Stimulated activated CD4-positive, alpha-beta T cell treated with anti-CD3 and anti-CD28 coated beads, Interleukin-1b, Interleukin-23, amount 100 ng/mL, for 1 hour (primary cell): ENCODE results near the gene RINT1.
"Not testable (repeated sequence)": the region's sequence is repeated elsewhere in the genome, so short reads cannot be mapped to it uniquely, and the experiment has no call there.

Experiments
- DNase-seq, 2 donors: peaks; one replicate each; pipeline ENCODE4 v3.0.0-alpha.2; 2020; ENCODE audit warnings: low read depth in 2 of 2

The RINT1 gene

DNA sequence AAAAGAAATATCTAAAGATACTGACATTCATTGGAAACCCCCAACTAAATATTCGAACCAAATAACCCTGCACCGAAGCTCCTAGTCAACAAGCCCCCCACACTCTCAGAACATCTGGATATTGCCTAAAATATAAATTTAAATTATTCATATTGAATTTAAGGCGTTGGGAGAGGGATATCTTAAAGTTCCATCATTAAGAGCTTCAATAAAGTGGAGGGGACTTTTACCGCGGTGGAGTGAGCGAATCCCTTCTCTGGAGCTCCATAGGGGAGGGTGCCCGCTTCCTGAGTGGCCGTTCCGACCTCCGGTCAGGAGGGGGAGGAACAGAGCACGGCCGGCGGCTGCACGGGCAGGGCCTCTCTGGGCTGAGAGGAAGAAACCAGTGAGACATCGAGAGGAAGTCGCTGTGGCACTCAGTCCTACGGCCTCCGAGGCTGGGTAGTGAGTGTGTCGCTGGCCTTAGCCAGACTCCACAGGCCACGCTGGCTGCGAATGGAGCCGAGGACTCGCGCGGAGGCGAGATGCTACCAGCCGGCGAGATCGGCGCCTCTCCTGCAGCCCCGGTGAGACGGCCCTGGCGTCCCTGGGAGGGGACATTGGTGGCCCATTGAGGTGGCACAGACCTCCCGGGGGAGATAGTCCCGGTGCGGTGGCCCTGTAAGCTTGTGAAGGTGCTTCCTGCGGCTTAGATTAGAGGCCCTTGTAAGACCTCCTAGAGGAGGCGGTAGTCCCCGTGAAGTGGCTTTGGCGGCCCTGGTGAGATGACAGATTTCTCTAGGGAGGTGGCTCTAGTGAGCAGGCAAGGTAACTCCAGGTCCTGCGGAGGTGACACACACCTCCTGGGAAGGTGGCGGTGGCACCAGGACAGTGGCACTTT, at the start of gene RINT1:
Gene RINT1, plus strand, starts transcription at position 410 of the 880 bp plus-strand sequence. Its CDS starts 115 bp downstream, at position 525.
- peak; percentile 72 to 78 for DNase-seq

DNA sequence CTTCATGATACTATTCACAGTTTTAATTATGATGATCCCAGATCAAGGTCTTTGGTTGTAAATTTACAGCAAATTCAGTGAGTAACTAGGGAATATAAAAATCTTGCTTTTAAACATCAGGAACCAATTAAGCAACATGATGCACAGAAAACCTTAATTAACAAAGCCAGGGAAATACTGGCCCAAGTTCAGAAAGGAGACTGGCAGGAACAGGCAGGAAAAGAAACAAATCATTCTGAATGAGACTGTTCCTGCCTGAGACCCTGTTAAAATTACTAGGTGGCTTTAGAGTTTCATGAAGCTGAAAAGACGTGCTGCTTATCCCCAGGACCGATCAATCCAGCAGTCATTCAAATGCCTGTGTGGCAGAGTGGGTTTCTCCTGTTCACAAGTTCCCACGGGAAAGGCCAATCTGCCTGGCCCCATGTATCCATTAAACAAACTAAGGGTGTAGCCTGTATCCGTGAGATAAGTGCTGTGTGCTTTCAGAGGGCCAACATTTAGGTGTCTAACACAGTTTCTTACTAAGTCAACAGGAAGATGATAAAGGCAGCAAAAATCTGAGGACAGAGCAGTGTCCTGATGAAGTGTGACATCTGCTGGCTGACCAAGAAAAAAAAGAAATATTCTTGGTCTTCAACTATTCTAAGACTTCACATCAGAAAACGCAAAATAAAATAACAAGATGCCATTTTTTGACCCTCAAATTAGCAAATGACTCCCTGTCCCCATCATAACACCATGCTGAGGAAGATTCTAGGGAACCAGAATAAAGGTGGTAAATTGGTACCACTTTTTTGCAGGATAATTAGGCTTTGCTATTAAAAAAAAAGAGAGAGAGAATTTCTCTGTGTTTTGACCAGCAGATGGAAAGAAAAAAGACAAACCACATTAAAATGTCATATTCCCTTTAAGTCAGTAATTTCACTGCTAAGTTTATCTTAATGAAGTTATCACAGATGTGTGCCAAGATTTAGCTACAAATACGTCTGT, 44.1 kb upstream of the RINT1 start:
- no peak for DNase-seq

DNA sequence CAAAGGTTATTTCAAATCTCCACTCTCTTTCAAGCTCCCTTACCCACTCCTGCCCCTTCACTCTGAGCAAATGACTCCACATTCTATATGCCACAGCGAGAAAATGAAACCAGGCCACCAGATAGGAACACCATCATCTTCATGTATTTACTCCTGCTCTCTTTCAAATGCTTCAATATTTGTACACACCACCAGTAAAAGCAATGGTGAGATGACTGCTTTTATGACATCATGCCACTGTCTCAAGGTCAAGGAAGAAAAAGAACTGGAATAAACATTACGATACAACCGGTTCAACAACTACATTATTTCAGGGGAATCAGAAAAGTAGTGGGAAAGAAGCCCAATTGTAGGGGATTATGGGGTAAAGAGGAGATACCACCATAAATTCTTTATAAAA, 42.6 kb upstream of the RINT1 start:
- DNase-seq: no peak

DNA sequence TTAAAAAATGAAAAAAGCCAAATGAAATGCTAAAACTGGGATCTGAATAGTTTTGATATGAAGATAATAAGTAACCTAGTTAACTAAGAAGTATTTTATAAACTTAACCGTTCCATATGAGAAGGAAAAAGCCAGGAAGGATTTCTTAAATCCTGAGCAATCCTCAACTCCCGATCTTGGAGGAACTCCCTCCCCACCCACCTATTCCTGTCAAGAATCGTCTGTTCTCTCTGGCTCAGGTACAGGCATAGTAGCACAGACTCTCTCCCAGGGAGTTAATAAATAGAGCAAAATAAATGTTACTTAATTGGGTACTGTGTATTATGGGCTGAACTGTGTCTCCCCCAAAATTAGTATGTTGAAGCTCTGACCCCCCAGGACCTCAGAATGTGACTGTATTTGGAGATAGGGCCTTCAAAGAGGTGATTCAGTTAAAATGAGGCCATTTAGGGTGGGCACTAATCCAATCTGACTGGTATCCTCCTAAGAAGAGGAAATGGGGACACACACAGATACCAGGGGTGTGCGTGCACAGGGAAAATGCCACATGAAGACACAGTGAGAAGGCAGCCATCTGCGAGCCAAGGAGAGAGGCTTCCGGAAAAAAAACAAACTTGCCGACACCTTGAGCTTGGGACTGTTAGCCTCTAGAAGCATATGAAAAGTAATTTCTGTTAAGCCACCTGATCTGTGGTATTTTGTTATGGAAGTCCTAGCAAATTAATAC, 38.6 kb upstream of the RINT1 start:
- DNase-seq: no peak

DNA sequence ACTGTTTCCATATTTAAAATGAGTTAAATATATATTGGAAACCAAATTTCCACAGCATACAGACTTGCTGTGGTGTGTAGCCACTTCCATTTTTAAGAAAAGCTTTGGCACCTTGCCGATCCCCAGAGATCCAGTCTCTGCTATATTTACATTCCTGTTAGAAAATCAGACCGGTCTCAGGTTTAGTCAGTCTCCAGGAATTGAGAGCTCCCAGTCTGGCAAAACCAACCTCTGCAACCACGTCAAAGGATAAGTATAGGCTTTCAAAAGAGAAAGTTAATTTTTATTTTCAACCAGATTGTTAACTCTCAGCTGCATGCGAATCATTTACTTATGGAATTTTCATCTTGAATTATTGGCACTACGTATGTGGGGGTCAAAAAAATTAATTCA, 38.1 kb upstream of the RINT1 start:
- no peak for DNase-seq

DNA sequence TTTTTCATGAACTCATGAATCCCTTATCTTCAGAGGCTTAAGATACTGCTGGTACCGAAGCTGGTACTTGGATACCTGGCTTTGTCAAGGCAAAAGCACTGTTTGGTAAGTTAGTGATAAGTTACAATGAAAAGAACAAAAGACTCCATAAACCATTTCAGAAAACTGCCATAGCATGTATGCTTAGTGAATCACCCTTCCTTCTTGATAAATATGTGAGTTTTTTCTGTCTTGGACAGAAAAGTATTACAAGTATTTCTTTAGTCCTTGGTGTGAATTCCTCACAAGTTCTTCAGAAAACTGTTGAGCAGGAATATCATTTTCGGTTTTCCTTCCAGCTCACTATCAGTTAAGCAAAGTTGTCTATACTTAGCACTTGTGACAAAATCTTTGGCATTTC, 35.5 kb upstream of the RINT1 start:
- no peak for DNase-seq

DNA sequence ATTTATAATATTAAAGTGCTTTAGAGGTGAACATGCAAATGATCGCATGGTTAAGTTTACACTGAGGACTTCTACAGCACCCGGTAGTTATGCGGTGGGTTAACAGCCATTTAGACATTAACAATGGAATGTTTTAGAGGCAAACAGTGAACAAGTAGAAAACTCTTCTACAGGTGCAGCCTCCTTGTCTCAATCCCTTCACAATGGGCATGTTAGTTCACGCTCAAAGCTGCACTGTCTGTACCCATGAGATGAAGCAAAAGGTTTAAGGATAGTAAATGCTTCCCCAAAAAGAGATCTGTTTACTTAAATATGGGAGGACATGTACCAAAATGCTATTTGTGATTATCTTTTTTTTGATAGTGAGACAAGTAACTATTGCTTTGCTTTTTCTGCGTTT, 35.0 kb upstream of the RINT1 start:
- no peak for DNase-seq

DNA sequence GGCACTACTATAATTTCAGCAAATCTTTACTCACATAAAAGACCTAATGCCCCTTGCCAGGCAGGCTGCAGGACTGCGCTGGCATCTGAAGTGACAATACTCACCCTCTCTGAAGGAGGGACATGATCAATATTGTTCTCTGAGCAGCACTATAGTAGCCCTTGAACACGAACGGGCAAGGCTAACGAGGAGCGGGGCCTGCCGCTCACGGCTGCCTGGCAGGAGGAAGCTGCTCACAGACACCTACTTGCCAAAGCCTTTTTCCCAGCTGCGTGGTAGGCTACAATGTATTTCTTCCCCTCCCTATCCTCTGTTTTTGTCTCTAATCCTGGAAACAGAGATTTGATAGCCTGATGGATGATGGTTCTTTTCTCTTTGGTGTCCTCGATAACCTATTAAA, 29.8 kb upstream of the RINT1 start:
- DNase-seq: no peak

DNA sequence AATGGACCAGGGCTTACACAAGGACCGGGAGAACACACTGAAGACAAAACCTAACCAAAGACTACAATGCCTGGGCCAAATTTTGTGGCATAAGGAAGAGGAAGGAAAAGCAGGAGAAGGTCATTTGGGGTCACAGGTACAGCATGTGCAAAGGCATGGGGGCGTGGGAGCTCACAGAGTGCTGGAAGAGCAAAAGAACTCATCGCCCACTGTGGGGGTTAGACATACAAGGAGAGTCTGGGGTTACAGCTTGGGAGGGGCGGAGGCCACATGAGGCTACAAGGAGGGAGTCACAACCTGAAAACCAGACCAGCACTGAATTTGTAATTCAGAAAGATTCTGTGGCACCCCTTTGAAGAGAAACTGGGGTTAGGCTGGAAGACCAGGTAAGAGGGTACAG, 19.6 kb upstream of the RINT1 start:
- DNase-seq: no peak

DNA sequence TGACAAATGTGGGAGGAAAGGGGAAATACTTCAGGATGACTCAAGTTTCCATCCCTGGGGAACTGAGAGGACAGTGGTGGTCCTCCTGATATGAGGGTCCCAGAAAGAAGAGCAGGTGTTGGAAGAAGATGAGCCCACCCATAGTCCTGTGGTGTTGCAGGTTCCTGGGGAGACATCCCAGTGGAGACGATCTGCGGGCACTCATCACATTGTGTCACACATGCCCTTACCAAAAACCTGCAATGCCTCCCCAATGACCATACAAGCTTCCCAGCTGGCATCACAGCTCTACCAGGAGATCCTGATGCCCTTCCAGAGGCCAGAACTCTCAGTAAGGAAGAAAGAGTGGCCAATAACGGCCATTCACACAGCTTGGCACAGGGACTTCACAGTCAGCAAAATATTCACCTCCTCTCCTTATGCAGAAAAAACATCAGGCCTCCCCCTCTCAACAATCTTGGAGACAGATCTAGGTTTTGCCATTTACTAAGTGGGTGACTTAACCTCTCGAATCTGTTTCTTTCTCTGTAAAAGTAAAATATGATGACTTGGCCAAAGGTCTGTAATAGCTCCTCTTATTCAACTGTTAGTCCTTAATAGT, 19.0 kb upstream of the RINT1 start:
- no peak for DNase-seq

DNA sequence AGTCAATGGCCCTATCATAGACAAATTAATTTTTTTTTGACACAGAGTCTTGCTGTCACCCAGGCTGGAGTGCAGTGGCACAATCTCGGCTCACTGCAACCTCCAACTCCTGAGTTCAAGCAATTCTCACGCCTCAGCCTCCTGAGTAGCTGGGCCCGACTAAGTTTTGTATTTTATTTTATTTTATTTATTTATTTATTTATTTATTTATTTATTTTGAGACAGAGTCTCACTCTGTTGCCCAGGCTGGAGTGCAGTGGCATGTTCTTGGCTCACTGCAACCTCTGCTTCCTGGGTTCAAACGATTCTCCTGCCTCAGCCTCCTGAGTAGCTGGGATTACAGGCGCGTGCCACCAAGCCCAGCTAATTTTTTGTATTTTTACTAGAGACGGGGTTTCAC, 16.4 kb upstream of the RINT1 start:
- not testable (repeated sequence) for DNase-seq

DNA sequence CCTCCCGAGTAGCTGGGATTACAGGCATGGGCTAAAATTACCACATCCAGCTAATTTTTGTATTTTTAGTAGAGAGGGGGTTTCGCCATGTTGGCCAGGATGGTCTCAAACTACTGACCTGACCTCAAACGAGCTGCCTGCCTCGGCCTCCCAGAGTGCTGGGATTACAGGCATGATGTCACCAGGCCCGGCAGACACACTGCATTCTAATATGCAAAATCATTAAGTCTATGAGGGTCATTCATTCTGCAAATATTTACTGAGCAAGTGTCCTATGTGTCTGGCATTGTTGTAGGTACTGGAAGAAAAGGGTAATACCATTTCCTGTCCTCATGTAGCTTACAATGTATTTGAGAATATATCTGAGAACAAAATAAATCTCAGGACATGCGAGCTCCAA, 12.6 kb upstream of the RINT1 start:
- DNase-seq: no peak

DNA sequence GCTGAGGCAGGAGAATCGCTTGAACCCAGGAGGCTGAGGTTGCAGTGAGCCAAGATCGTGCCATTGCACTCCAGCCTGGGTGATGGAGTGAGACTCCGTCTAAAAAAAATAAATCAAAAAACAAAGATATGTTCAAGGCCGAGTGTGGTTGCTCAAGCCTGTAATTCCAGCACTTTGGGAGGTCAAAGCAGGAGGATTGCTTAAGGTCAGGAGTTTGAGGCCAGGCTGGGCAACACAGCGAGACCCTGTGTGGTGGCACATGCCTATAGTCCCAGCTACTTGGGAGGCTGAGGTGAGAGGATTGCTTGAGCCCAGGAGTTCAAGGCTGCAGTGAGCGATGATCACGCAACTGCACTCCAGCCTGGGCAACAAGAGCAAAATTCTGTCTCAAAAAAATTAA, 11.4 kb upstream of the RINT1 start:
- DNase-seq: not testable (repeated sequence)

DNA sequence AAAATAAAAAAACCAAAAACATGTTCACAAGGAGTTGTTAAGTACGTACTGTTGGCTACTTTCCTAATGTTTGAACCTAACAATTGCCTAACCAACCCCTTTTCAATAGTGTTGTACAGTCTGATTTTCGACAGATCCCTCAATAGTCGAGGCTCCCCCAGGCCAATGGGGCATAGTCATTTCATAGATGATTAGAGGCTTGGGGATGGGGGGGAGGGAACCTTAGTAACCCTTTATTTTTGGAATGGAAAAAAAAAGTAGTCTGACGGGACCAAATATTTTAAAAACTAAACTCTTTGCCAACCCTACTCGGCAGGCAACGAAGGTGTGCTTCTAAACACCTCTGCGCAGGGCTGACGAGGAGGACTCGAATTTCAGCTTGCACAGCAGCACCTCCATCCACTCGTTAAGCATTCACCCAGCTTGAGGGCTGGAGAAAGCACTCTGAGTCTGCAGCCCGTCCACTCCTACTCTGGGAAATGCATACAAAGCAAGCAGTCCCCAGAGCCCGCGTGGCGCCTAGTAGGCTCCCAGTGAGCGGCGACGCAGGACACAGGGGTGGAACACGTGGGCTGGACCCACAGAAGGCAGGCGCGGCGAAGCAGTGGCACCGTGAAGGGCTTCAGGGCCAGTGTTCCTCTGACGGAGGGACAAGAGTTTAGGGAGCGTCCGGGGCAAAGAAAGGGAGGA, 10.8 kb upstream of the RINT1 start:
- DNase-seq: no peak

DNA sequence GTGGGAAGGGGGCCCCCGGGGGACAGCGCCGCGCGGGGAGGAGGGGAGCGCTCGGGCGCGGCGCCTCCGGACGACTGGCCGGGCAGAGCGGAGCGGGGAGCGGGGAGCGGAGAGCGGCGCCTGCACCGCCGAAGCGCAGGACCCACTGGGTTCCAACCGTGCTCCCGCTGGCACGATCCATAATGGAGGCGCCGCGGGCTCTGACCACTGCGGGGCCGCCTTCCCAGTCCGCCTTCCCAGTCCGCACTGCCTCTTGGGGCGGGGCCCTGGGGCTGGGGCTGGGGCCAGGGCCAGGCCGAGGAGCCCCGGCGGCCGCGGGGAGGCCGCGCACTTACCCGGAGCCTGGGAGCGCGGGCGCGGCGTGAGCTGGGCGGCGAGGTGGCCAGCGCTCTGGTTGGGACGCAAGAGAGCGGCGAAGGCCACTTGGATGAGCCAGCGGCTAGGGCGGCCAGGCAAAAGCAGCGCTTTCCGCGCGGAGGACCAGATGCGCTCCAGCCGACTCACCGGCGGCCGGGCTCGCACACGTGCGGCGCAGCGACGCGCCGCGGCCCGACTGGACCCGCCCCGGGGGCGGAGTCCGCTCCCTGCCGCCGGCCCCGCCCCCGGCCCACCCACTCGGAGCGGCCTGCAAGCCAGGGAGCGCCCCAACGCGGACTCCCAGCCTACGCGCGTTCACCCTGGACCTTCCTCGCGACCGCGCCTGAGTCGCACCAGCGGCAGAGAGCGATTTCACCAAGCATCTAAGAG, 10.1 kb upstream of the RINT1 start, which contains the start of gene PUS7:
Gene PUS7, minus strand, starts transcription at position 555 of the 747 bp plus-strand sequence. CDS start 13,759 bp downstream, outside the sequence.
- peak; percentile 53 to 70 for DNase-seq

DNA sequence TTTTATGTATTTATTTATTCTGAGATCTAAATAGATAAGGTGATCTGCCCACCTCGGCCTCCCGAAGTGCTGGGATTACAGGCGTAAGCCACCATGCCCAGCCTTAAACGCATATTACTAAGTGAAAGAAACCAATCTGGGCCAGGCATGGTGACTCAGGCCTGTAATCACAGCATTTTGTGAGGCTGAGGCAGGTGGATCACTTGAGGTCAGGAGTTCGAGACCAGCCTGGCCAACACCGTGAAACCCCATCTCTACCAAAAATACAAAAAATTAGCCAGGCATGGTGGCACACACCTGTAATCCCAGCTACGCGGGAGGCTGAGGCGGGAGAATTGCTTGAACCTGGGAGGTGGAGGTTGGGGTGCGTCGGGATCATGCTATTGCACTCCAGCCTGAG, 7.6 kb upstream of the RINT1 start:
- DNase-seq: not testable (repeated sequence)

DNA sequence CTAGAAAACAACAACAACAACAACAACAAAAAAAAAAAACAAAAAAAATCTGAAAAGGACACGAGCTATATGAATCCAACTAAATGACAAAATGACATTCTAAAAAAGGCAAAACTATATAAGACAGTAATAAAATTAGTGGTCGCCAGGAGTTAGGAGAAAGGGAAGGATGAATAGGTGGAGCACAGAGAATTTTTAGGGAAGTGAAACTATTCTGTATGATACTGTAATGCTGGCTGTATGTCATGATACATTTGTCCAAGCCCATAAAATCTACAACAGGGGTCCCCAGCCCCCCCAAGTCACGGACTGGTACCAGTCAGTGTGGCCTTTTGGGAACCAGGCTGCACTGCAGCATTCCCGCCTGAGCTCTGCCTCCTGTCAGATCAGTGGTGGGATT, 7.2 kb upstream of the RINT1 start:
- DNase-seq: no peak

DNA sequence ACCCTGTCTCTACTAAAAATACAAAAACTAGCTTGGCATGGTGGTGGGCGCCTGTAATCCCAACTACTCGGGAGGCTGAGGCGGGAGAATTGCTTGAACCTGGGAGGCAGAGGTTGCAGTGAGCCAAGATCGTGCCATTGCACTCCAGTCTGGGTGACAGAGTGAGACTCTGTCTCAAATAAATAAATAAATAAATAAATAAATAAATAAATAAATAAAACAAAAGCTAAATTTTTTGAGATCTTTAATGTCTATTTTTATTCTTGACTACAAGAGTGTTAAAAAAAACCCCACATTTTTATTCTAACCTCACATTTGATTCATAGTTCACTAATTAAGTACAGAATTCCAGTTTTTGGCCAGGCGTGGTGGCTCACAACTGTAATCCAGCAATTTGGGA, 4.3 kb upstream of the RINT1 start:
- not testable (repeated sequence) for DNase-seq

DNA sequence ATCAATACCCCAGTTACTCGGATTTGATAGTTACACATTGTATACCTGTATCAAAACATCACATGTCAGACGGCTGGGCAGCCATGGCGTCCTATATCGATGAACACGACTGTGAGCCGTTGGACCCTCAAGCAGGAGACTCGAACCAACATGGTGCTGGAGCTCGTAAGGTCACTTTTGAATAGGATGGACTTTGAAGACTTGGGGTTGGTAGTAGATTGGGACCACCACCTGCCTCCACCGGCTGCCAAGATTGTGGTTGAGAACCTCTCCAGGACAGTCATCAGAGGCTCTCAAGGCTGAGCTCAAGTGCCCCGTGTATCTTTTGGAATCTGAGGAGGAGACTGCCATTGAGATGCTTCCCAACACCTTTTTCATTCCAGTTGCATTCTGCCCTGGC, 1.9 kb upstream of the RINT1 start:
- no peak for DNase-seq

DNA sequence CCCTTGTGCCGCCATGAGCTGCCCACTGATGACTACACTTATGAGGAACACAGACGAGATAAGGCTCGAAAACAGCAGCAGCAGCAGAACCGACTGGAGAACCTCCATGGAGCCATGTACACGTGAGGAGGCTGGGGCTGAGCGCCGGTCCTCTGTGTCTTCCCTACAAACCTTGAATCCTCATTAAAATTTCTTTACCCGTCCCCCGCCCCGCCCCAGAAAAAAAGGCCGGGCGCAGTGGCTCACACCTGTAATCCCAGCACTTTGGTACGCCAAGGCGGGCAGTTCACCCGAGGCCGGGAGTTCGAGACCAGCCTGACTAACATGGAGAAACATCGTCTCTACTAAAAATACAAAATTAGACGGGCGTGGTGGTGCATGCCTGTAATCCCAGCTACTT, 1.5 kb upstream of the RINT1 start:
- no peak for DNase-seq
